HepG2 (cell line): ENCODE data around the gene CLIC1. TPM values are rescaled to one million over a fixed set of nuclear protein-coding genes. Genes with fewer than 3 reads are reported as not detected.

ENCODE experiments used
- ARHGAP35 ChIP-seq: sonication (generic); formaldehyde crosslinking; IDR thresholded peaks from 2 replicates; pipeline ENCODE4 v1.9.0; 2022; ENCODE audit warnings: mild to moderate bottlenecking, inconsistent platforms, moderate library complexity, missing genetic modification reagents, borderline replicate concordance
- EED ChIP-seq: sonication (generic); formaldehyde crosslinking; IDR thresholded peaks from 2 replicates; pipeline ENCODE4 v1.5.0; 2020; ENCODE audit warnings: mild to moderate bottlenecking, missing genetic modification reagents
- GTF2F1 ChIP-seq: fragments of 150-350 bp; IDR thresholded peaks from 2 replicates; pipeline ENCODE4 v1.6.1; 2014; ENCODE audit warnings: low read length
- HMG20A ChIP-seq: IDR thresholded peaks from 2 replicates; pipeline ENCODE4 v1.6.1; 2016; ENCODE audit warnings: borderline replicate concordance
- KDM3A ChIP-seq: IDR thresholded peaks from 2 replicates; pipeline ENCODE4 v1.6.1; 2018; ENCODE audit warnings: low read depth, missing compliant biosample characterization
- KDM5B ChIP-seq: sonication (generic); formaldehyde crosslinking; IDR thresholded peaks from 2 replicates; pipeline ENCODE4 v1.4.0; 2020; ENCODE audit warnings: missing genetic modification reagents, mild to moderate bottlenecking, borderline replicate concordance
- MTA3 ChIP-seq: sonication (generic); formaldehyde crosslinking; IDR thresholded peaks from 2 replicates; pipeline ENCODE4 v1.4.0; 2020; ENCODE audit warnings: missing genetic modification reagents
- NFRKB ChIP-seq: fragments of 450-650 bp; IDR thresholded peaks from 2 replicates; pipeline ENCODE4 v1.6.1; 2017
- PLRG1 ChIP-seq: fragments of 450-650 bp; conservative IDR thresholded peaks from 2 replicates; pipeline ENCODE4 v1.6.1; 2016
- REPIN1 ChIP-seq: sonication (generic); formaldehyde crosslinking; IDR thresholded peaks from 2 replicates; pipeline ENCODE4 v1.8.0; 2022; ENCODE audit warnings: missing genetic modification reagents, low read depth, mild to moderate bottlenecking, borderline replicate concordance
- SATB2 ChIP-seq: sonication (generic); formaldehyde crosslinking; IDR thresholded peaks from 2 replicates; pipeline ENCODE4 v1.5.0; 2020; ENCODE audit warnings: missing genetic modification reagents
- SRSF9 ChIP-seq: fragments of 200-400 bp; formaldehyde crosslinking; IDR thresholded peaks from 2 replicates; pipeline ENCODE4 v1.6.1; 2018; ENCODE audit warnings: borderline replicate concordance, mild to moderate bottlenecking, low read depth, low read length; ENCODE audit not compliant: insufficient read depth, poor library complexity, severe bottlenecking
- TSC22D2 ChIP-seq: sonication (generic); formaldehyde crosslinking; IDR thresholded peaks from 2 replicates; pipeline ENCODE4 v1.5.1; 2020; ENCODE audit warnings: missing genetic modification reagents, mild to moderate bottlenecking, borderline replicate concordance
- ZBTB7A ChIP-seq: sonication (generic); formaldehyde crosslinking; IDR thresholded peaks from 2 replicates; pipeline ENCODE4 v1.8.0; 2022; ENCODE audit warnings: mild to moderate bottlenecking, missing genetic modification reagents
- ZBTB7B ChIP-seq: sonication (generic); formaldehyde crosslinking; IDR thresholded peaks from 2 replicates; pipeline ENCODE4 v1.4.0; 2020; ENCODE audit warnings: missing genetic modification reagents
- ZFP90 ChIP-seq: sonication (generic); formaldehyde crosslinking; IDR thresholded peaks from 2 replicates; pipeline ENCODE4 v1.8.0; 2022; ENCODE audit warnings: missing genetic modification reagents, mild to moderate bottlenecking, inconsistent platforms, borderline replicate concordance
- ZNF264 ChIP-seq: sonication (generic); formaldehyde crosslinking; IDR thresholded peaks from 2 replicates; pipeline ENCODE4 v1.4.0; 2020; ENCODE audit warnings: missing genetic modification reagents
- ZNF317 ChIP-seq: sonication (generic); formaldehyde crosslinking; IDR thresholded peaks from 2 replicates; pipeline ENCODE4 v1.5.0; 2020; ENCODE audit warnings: mild to moderate bottlenecking, missing genetic modification reagents
- ZNF333 ChIP-seq: sonication (generic); formaldehyde crosslinking; IDR thresholded peaks from 2 replicates; pipeline ENCODE4 v1.4.0; 2020; ENCODE audit warnings: mild to moderate bottlenecking, missing genetic modification reagents, borderline replicate concordance
- ZNF761 ChIP-seq: sonication (generic); formaldehyde crosslinking; conservative IDR thresholded peaks from 2 replicates; pipeline ENCODE4 v1.4.0; 2020; ENCODE audit warnings: mild to moderate bottlenecking, missing genetic modification reagents
- ZNF766 ChIP-seq: sonication (generic); formaldehyde crosslinking; IDR thresholded peaks from 2 replicates; pipeline ENCODE4 v1.5.0; 2020; ENCODE audit warnings: missing genetic modification reagents, borderline replicate concordance
- ZNF850 ChIP-seq: sonication (generic); formaldehyde crosslinking; conservative IDR thresholded peaks from 2 replicates; pipeline ENCODE4 v1.9.0; 2021; ENCODE audit warnings: mild to moderate bottlenecking, missing genetic modification reagents
- ZSCAN31 ChIP-seq: sonication (generic); formaldehyde crosslinking; IDR thresholded peaks from 2 replicates; pipeline ENCODE4 v1.5.0; 2020; ENCODE audit warnings: low read depth, mild to moderate bottlenecking, missing genetic modification reagents
- polyA plus RNA-seq, 8 experiments: library from polyadenylated mRNA; depleted of rRNA in 3 of 8; stranded (reverse) in 7 of 8; unstranded in 1 of 8; fragments of >200 nt; fragmentation: Illumina TruSeq in 4 of 8; extraction: Trizol in 4 of 8; gene quantifications; 2 replicates each; pipeline versions ENCODE4 v1.2.1 to v1.2.3, GENCODE V29; 2011 to 2016; ENCODE audit warnings: low read depth in 4 of 8, missing spikeins in 1 of 8, mixed read lengths in 1 of 8; ENCODE audit not compliant: insufficient read depth in 1 of 8
- total RNA-seq, 5 experiments: library from RNA; depleted of rRNA; stranded (reverse); fragments of >200 nt; fragmentation: Illumina TruSeq; extraction: Trizol; gene quantifications; 2 replicates each; pipeline ENCODE4 v1.2.3, GENCODE V29; 2016; ENCODE audit warnings: low read depth in 1 of 5
- TF ChIP-seq, protein P1 (sequence below): sonication (generic); formaldehyde crosslinking; IDR thresholded peaks from 2 replicates; pipeline ENCODE4 v1.8.0; 2022; ENCODE audit warnings: mild to moderate bottlenecking, missing genetic modification reagents; ENCODE audit not compliant: insufficient replicate concordance
- TF ChIP-seq, protein P2 (sequence below): sonication (generic); formaldehyde crosslinking; IDR thresholded peaks from 2 replicates; pipeline ENCODE4 v1.5.0; 2020; ENCODE audit warnings: missing genetic modification reagents
- TF ChIP-seq, protein P3 (sequence below): IDR thresholded peaks from 2 replicates; pipeline ENCODE4 v1.6.1; 2016; ENCODE audit warnings: low read depth, borderline replicate concordance
- TF ChIP-seq, protein P4 (sequence below): sonication (generic); formaldehyde crosslinking; IDR thresholded peaks from 2 replicates; pipeline ENCODE4 v1.5.1; 2020; ENCODE audit warnings: mild to moderate bottlenecking, missing genetic modification reagents, moderate library complexity

CLIC1 gene
- total and polyA plus RNA-seq, 2 of the 13 experiments (the other 11 are each of a cell fraction or from before 2014, with no cell fraction given), result 602 to 891 TPM

DNA sequence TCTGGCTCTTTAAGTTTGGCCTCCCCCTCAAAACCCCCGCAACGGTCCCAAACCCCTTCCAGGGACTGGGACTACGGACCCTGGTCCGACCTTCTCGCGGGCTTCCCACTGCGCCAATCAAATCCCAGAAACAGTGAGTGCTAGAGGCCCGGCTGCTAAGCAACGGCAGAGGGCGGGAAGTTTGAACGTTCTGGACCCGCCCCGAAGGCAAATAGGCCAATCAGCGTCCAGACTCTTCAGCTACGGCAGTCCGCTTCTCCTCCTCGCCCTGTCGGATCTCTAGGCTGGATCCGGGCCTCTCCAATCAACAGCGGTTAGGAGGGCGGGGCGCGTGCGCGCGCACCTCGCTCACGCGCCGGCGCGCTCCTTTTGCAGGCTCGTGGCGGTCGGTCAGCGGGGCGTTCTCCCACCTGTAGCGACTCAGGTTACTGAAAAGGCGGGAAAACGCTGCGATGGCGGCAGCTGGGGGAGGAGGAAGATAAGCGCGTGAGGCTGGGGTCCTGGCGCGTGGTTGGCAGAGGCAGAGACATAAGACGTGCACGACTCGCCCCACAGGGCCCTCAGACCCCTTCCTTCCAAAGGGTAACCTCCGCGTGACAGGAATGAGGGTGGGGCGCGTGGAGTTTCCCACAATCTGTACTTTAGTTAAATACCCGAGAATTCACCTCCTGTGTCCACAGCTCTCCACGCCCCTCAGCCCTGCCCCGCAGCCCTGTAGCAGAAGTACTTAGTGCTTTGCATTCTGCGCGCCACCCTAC lies 3.5 kb upstream of the CLIC1 start, which contains the start of gene MSH5 (continued):
- TF ChIP-seq ZNF766 (CRISPR knock-in tag) (peak; percentile 93; the same call in 1 of the 2 replicates), GTF2F1 (no peak), ZNF317 (peak; percentile 90), ZSCAN31 (CRISPR knock-in tag) (peak; percentile 94), MTA3 (CRISPR knock-in tag) (peak; percentile 38; the same call in 1 of the 2 replicates), REPIN1 (CRISPR knock-in tag) (peak; percentile 99), ZBTB7B (CRISPR knock-in tag) (peak; percentile 83), ZNF264 (no peak; the same call in 1 of the 2 replicates), EED (CRISPR knock-in tag) (no peak; the same call in 1 of the 2 replicates), ZNF333 (CRISPR knock-in tag) (peak; percentile 98), ARHGAP35 (CRISPR knock-in tag) (peak; percentile 99), ZNF761 (CRISPR knock-in tag) (peak; percentile 85), ZBTB7A (CRISPR knock-in tag) (peak; percentile 93; the same call in 1 of the 2 replicates), KDM5B (CRISPR knock-in tag) (peak; percentile 100), SATB2 (CRISPR knock-in tag) (peak; percentile 80; the same call in 1 of the 2 replicates), ZNF850 (peak; percentile 81; the same call in 1 of the 2 replicates), PLRG1 (no peak), HMG20A (CRISPR knock-in tag) (0 out of 2 replicates have a peak, but pooled peaks have one; percentile 16), KDM3A (0 out of 2 replicates have a peak, but pooled peaks have one; percentile 61), ZFP90 (CRISPR knock-in tag) (peak; percentile 98), TSC22D2 (CRISPR knock-in tag) (no peak), NFRKB (no peak), SRSF9 (no peak)
- TF ChIP-seq, protein P1, sequence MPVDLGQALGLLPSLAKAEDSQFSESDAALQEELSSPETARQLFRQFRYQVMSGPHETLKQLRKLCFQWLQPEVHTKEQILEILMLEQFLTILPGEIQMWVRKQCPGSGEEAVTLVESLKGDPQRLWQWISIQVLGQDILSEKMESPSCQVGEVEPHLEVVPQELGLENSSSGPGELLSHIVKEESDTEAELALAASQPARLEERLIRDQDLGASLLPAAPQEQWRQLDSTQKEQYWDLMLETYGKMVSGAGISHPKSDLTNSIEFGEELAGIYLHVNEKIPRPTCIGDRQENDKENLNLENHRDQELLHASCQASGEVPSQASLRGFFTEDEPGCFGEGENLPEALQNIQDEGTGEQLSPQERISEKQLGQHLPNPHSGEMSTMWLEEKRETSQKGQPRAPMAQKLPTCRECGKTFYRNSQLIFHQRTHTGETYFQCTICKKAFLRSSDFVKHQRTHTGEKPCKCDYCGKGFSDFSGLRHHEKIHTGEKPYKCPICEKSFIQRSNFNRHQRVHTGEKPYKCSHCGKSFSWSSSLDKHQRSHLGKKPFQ (CRISPR knock-in tag), result peak; percentile 88
- TF ChIP-seq, protein P2, sequence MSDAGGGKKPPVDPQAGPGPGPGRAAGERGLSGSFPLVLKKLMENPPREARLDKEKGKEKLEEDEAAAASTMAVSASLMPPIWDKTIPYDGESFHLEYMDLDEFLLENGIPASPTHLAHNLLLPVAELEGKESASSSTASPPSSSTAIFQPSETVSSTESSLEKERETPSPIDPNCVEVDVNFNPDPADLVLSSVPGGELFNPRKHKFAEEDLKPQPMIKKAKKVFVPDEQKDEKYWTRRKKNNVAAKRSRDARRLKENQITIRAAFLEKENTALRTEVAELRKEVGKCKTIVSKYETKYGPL (CRISPR knock-in tag), result no peak; the same call in 1 of the 2 replicates
- TF ChIP-seq, protein P3, sequence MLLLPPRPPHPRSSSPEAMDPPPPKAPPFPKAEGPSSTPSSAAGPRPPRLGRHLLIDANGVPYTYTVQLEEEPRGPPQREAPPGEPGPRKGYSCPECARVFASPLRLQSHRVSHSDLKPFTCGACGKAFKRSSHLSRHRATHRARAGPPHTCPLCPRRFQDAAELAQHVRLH (CRISPR knock-in tag), result peak; percentile 70; the same call in 1 of the 2 replicates
- TF ChIP-seq, protein P4, sequence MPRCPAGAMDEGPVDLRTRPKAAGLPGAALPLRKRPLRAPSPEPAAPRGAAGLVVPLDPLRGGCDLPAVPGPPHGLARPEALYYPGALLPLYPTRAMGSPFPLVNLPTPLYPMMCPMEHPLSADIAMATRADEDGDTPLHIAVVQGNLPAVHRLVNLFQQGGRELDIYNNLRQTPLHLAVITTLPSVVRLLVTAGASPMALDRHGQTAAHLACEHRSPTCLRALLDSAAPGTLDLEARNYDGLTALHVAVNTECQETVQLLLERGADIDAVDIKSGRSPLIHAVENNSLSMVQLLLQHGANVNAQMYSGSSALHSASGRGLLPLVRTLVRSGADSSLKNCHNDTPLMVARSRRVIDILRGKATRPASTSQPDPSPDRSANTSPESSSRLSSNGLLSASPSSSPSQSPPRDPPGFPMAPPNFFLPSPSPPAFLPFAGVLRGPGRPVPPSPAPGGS (CRISPR knock-in tag), result peak; percentile 96
